DMS153 treated with DMSO at 0.1 percent for 48 hours (cell line): ENCODE data around the gene LSMEM2.

Source experiments
- DNase-seq: peaks from one replicate; lab custom pipeline; 2025; ENCODE audit not compliant: unreplicated experiment; lab: John Stamatoyannopoulos, UW

The LSMEM2 gene

DNA sequence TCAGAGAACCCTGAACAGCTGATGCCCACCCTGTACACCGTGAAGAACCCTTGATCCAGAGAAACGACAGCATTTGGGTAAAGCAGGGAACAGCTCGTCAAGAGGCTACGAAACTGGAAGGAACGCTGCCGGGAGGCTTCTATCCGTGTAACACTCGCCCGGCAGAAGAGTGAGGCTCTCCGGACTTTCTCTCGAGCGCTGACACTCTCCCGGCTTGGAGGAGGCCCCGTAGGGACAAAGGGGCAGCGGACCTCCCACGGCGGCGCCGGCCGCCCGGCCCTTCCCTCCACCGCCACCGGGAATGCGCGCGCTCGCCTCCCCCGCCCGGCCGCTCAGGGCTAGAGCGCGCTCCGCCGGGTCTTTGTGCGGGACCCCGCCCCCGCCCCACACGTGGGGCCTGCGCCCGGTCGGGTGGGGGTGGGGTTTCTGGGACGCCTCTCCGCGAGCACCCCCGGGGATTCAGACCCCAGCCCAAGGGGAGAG is 42.0 kb downstream of the LSMEM2 start:
- DNase-seq: no peak

DNA sequence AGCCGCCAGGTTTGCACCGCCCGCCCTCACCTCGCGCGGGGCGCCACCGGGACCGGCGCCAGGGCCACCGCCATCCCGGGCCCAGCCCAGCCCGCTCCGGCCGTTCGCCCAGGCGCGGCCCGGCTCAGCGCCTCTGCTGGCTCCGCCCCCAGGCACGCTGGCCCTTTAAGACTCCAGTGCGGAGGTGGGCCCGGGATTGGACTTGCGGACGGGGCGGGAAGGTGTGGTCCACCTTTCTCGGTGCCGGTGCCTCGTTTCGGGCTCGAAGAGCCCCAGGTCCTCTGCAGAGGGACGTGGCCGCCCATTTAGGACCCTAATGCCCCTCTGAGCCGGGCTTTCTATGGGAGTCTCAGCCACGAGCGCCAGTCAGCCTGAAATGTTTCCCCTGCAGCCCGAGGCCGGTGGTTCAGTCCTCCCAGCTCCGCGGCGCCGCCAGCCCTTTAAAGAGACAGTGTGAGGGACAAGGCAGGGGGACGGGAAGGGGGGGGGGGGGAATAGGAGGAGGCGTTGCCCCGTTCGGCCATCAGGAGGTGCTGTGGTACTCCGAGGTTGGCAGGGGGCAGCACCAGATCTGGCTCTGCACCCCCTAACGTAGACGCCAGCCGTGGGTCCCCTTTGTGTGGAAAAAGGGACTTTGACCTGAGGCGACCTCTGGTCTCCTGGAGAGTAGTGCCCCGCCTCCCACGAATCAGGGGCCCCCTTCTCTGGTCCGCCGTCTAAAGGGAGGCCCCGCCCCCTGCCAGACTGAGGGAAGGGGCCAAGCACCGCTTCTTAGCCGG is 42.6 kb downstream of the LSMEM2 start:
- DNase-seq: peak; percentile 18

GRCh38 chr3:50322115-50322385 is 43.2 kb downstream of the LSMEM2 start:
- no peak for DNase-seq

DNA sequence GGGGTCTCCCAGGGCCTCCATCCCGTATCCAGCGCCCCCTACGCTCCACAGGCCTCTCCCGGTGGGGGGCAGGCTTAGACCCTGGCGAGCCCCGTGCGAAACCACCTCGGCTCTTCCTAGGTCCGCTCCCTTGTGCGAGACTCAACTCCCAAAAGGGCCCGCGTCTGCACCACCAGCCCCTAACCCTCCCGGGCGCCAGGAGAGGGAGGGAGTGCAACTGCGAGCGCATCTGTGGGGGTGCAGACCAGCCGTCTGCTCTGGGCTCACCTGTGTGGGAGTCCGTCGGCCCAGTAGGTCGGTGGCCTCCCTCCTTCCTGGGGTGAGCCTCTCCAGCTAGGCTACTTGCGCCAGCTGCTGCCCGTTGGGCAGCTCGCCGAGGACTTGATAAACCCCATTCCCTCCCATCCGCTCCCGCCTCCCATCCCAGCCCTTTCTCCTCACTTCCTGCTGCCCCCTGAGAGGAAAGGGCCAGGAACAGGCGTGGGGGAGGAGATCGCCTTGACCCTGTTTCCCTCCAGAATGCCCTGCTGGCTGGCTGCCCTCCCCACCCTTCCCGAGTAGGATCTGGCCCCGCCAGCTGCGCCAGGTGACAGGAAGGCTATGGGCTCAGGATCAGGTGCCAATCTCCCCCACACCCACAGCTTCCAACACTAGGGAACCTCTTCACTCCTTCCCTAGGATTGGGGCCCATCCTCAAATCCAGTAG is 43.7 kb downstream of the LSMEM2 start, which contains the start of gene HYAL2:
TSS of gene HYAL2 (minus strand) at position 360 of the 706 bp plus-strand sequence. CDS start 2,256 bp downstream, outside the sequence.
- DNase-seq: peak; percentile 14

- DNase-seq: peak; percentile 14
Measured at GRCh38 chr3:50323092-50323600, 44.3 kb downstream of the LSMEM2 start.

DNA sequence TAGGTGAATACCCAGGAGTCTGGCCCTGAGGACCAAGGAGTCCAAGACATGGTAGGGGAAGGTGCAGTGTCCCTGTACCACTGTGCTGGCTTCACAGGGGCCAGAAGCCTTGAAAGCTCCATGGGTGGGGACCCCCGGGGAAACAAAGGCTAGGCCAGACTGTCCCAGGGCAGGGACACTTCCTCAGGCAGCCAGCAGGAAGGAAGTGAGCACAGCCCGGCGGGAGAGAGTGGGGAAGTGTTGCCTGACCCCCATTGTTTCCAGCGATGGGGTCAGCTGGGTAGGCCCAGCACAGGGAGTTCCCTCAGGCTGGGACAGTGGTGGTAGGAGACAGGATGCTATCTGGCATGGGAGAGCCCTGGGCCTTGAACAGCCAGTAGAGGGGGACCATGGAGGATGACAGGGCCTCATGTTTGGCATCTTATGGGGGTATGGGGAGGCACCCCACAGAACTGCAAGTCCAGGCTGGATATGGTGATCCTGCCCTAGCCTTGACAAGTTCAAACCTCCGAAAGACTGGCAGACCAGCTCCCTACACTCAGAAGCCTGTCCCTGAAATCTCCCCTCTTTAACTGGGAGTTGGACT is 44.8 kb downstream of the LSMEM2 start:
- DNase-seq: no peak

GRCh38 chr3:50324351-50325112 is 45.6 kb downstream of the LSMEM2 start:
- DNase-seq: no peak

- DNase-seq: no peak
Measured at GRCh38 chr3:50325113-50325480, 46.2 kb downstream of the LSMEM2 start.

GRCh38 chr3:50325497-50326181 is 46.8 kb downstream of the LSMEM2 start:
- no peak for DNase-seq

DNA sequence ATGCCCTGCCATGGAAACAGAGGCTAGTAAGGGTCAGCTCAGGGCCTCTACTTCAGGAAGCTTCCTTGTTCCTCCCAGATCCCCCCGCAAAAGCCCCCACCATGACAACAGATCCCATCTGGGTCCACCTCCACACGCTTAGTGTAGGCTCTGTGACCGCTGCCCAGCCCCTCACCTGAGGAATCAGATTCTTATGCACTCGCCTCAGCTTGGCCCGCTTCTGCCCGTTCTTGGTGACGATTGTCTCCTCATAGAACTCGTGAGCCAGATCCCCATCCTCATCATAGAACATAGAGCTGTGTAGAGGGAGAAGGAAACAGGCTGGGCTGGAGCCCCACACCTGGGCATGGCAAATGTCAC is 47.3 kb downstream of the LSMEM2 start:
- DNase-seq: no peak

GRCh38 chr3:50327129-50327528 is 48.2 kb downstream of the LSMEM2 start:
- no peak for DNase-seq

GRCh38 chr3:50327943-50328691 is 49.2 kb downstream of the LSMEM2 start, which contains the start of gene TUSC2:
Gene TUSC2, minus strand, starts transcription at chr3:50328223. Its CDS starts 124 bp downstream, at chr3:50328099.
- peak; percentile 67 for DNase-seq

DNA sequence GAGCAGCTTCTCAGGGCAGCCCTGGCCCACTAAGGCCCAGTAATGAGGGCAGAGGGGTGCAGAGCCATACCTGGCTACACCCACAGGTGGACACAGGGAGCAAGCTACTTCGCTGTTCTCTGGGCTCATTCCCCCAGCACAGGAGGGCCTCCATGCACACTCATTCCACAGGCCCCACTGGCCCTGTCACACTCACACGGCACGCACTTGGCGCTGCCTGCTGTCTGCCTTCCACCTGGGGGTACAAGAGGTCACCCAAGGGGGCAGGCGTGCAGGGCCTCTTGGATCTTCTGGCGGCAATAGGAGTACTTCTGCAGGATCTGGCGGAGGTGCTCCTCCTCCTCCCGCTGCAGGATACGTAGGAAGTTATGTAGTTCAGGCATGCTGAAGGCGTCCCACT is 51.4 kb downstream of the LSMEM2 start:
- DNase-seq: no peak

DNA sequence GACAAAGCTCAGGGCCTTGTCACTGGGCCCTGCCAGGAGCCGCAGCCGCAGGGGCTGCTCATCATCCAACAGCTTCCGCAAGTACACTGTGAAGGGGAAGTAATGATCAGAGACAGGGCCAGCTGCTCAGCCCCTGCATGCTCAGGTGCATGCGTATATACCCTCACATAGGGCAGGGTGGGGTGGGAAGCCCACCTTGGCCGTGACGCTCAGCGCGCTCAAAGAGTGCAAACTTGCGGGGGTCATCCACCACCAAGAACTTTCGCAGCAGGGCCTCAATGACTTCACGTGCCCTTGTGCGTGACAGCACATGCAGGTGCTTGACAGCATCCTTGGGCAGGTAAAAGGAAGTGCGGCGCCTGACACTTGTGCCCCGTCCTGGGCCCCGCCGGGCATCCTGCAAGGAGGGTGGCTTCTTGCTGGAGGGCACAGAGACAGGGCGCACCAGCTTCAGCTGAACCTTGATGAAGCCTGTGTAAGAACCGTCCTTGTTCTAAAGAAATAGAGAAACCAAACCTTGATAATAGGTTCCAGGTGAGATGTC is 52.5 kb downstream of the LSMEM2 start:
- no peak for DNase-seq

- no peak for DNase-seq
Measured at GRCh38 chr3:50333744-50334328, 54.9 kb downstream of the LSMEM2 start.

GRCh38 chr3:50334339-50335075 is 55.6 kb downstream of the LSMEM2 start:
- no peak for DNase-seq

- no peak for DNase-seq
Measured at GRCh38 chr3:50336452-50337174, 57.7 kb downstream of the LSMEM2 start.
